Measurements from ENCODE around the gene TWNK. TPM values are rescaled to one million over a fixed set of nuclear protein-coding genes. Genes with fewer than 3 reads are reported as not detected.

The TWNK gene
- total RNA-seq, 2 donors from 2014 or later = 9.7 to 17.3 TPM

DNA sequence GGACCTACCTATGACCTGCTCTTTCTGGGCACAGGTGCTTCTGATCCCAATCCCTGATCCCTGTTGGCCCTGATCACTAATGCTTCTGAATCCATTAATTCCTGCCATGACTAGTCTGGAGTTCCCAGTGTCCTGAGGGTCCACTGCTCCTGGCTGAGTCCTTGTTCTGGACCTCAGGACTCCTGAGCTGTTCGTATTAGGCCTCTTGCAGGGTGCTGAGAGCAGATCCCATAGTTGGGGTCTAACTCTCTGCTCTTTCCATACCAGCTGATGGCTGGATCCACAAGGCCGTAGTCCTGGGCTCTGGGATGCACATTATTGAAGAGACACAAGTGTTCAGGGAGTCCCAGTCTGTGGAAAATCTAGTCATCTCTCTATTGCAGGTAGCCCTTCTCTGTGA lies 7.0 kb upstream of the TWNK start:
- intact Hi-C loops (cut with DNase I) = no loop called here
- Histone ChIP-seq H3K27me3 (replicated peaks; ENCODE audit: insufficient read depth) (no peaks in the 10 kb centered on the region), H3K9me3 (no peaks in the 10 kb centered on the region), H3K27ac (no peak overlapping the region), H3K36me3 (peaks cover 0 to 8% of the 10 kb centered on the region in 2 donors), H3K4me1 (replicated peaks) (no peaks in the 10 kb centered on the region), H3K4me3 (no peak overlapping the region)
- DNase-seq (ENCODE audit: low spot score) = no peak
- WGBS = 89% methylated on average over 2 of the region's 2 CpGs
- no peak for TF ChIP-seq POLR2A (IDR thresholded peaks at IDR 0.05)
- no peak for TF ChIP-seq POLR2AphosphoS5 (IDR thresholded peaks at IDR 0.05)

DNA sequence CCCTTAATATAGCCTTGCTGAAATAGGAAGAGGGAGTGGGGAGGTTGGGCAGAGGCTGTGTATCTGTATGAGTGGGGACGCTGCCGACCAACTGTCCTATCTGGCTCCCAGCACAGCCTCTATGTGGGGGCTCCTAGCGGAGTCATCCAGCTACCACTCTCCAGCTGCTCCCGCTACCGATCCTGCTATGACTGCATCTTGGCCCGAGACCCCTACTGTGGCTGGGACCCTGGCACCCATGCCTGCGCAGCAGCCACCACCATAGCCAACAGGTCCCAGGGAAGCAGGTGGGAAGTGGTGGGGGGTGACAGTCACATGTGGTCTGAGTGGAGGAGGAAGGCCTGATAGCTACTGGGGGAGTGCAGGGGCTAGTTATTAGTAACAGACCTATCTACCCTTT lies 6.6 kb upstream of the TWNK start:
- no peak overlapping the region for H3K4me3 ChIP-seq
- intact Hi-C loops (cut with DNase I) = no loop called here
- H3K27me3 ChIP-seq (replicated peaks; ENCODE audit: insufficient read depth) = no peaks in the 10 kb centered on the region
- DNase-seq (ENCODE audit: low spot score) = no peak
- TF ChIP-seq POLR2A (IDR thresholded peaks at IDR 0.05) = no peak
- TF ChIP-seq POLR2AphosphoS5 (IDR thresholded peaks at IDR 0.05) = no peak
- TF ChIP-seq, protein P1, sequence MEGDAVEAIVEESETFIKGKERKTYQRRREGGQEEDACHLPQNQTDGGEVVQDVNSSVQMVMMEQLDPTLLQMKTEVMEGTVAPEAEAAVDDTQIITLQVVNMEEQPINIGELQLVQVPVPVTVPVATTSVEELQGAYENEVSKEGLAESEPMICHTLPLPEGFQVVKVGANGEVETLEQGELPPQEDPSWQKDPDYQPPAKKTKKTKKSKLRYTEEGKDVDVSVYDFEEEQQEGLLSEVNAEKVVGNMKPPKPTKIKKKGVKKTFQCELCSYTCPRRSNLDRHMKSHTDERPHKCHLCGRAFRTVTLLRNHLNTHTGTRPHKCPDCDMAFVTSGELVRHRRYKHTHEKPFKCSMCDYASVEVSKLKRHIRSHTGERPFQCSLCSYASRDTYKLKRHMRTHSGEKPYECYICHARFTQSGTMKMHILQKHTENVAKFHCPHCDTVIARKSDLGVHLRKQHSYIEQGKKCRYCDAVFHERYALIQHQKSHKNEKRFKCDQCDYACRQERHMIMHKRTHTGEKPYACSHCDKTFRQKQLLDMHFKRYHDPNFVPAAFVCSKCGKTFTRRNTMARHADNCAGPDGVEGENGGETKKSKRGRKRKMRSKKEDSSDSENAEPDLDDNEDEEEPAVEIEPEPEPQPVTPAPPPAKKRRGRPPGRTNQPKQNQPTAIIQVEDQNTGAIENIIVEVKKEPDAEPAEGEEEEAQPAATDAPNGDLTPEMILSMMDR (IDR thresholded peaks at IDR 0.05) = no peak
- 90% methylated on average over 7 of the region's 7 CpGs for WGBS
- no peaks in the 10 kb centered on the region for H3K9me3 ChIP-seq
- H3K4me1 ChIP-seq (replicated peaks) = no peaks in the 10 kb centered on the region
- no peak overlapping the region for H3K27ac ChIP-seq
- H3K36me3 ChIP-seq = peaks cover 0 to 8% of the 10 kb centered on the region in 2 donors

DNA sequence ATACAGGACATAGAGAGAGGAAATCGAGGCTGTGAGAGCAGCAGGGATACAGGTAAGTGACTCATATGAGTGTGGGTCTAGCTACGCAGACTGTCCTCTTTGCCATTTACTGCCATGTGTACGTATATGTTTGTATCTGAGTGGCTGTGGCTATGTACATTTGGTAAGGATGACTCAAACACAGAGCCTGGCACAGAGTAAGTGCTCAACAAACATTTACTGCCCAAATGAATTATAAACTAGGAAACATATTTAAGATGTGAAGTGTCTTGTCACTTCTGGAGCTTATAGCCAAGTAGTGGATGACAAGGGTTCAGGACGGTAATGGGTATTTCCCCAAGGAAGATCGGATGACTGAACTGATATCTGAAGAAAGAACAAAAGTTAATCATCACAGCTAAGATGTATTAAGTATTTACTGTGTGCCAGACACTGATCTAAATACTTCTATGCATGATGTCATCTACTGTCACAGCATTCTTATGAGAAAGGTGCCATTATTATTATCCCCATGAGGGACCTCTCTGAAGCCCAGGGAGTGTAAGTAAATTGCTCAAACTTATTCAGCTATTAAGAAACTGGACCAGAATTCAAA lies 6.1 kb upstream of the TWNK start:
- H3K4me1 ChIP-seq (replicated peaks) = no peaks in the 10 kb centered on the region
- WGBS = 89% methylated on average over 5 of the region's 5 CpGs
- H3K36me3 ChIP-seq = peaks cover 0 to 8% of the 10 kb centered on the region in 2 donors
- no peaks in the 10 kb centered on the region for H3K9me3 ChIP-seq
- TF ChIP-seq POLR2A (IDR thresholded peaks at IDR 0.05) = no peak
- TF ChIP-seq, protein P1 (IDR thresholded peaks at IDR 0.05) = no peak
- no peak for TF ChIP-seq POLR2AphosphoS5 (IDR thresholded peaks at IDR 0.05)
- no peak overlapping the region for H3K27ac ChIP-seq
- H3K27me3 ChIP-seq (replicated peaks; ENCODE audit: insufficient read depth) = no peaks in the 10 kb centered on the region
- intact Hi-C loops (cut with DNase I) = no loop called here
- no peak for DNase-seq (ENCODE audit: low spot score)
- H3K4me3 ChIP-seq = no peak overlapping the region

DNA sequence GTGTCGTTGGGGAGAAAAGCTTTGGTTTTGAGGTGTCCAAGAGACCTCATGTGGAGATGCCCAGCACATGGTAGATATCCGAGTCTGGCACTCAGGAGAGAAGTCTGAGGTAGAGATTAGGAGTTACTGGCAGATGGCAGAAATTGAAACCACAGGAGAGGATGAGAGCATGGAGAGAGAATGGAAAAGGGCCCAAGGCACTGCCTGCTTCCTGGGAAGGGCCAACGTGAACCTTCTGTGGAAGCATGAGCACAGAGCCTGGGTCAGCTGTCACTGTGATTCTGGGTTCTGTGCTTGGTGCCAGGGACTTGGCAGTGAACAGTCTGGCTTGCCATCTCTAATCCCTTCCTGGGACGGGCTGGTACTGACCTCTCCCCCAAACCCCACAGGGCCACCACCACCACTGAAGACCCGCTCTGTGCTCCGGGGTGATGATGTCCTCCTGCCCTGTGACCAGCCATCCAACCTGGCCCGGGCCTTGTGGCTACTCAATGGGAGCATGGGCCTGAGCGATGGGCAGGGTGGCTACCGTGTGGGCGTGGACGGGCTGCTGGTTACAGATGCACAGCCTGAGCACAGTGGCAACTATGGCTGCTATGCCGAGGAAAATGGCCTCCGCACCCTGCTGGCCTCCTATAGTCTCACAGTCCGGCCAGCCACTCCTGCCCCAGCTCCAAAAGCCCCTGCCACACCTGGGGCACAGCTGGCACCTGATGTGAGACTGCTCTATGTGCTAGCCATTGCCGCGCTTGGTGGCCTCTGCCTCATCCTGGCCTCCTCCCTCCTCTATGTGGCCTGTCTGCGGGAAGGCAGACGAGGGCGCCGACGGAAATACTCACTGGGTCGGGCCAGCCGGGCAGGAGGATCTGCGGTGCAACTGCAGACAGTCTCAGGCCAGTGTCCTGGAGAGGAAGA lies 4.2 kb upstream of the TWNK start:
- intact Hi-C loops (cut with DNase I) = no loop called here
- Histone ChIP-seq H3K27ac (no peak overlapping the region), H3K36me3 (peaks cover 0 to 8% of the 10 kb centered on the region in 2 donors), H3K4me3 (no peak overlapping the region), H3K4me1 (replicated peaks) (peaks cover 3% of the 10 kb centered on the region), H3K27me3 (replicated peaks; ENCODE audit: insufficient read depth) (no peaks in the 10 kb centered on the region), H3K9me3 (no peaks in the 10 kb centered on the region)
- no peak for DNase-seq (ENCODE audit: low spot score)
- 90% methylated on average over 15 of the region's 24 CpGs for WGBS
- TF ChIP-seq POLR2A (IDR thresholded peaks at IDR 0.05) (no peak), POLR2AphosphoS5 (IDR thresholded peaks at IDR 0.05) (no peak)
- TF ChIP-seq, protein P1 (IDR thresholded peaks at IDR 0.05) = no peak

DNA sequence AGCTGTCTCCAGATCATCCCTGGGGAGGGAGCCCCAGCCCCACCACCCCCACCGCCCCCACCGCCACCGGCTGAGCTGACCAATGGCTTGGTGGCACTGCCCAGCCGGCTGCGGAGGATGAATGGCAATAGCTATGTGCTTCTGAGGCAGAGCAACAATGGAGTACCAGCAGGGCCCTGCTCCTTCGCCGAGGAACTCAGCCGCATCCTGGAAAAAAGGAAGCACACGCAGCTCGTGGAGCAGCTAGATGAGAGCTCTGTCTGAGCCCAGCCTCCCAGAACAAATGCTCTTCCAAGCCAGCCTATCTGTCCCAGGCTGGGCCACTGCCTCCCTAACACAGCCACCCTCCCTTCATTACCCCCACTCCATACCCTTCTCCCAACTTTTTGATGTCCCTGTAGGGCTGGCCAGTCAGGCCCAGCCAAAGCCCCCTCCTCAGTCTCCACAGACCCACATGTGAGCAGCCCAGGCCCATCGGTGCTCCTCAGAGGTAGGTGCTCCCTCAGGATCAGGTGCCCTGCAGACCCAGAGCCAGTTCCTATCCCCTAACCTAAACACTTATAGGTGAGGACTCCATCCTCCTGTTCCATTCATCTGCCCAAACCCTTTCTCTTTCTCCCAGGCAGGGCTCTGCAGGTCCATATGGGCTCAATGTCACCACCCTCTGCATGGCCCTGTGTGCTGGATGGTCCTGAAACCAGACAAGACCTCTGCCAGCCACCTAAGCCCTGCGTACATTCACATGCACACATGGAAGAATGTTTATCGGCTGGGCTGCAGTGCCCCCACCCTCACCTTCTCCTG lies 3.3 kb upstream of the TWNK start:
- TF ChIP-seq POLR2A (IDR thresholded peaks at IDR 0.05) (no peak), POLR2AphosphoS5 (IDR thresholded peaks at IDR 0.05) (no peak)
- TF ChIP-seq, protein P1 (IDR thresholded peaks at IDR 0.05) = no peak
- 81% methylated on average over 12 of the region's 13 CpGs for WGBS
- H3K9me3 ChIP-seq = no peaks in the 10 kb centered on the region
- no peaks in the 10 kb centered on the region for H3K27me3 ChIP-seq (replicated peaks; ENCODE audit: insufficient read depth)
- peaks cover 7% of the 10 kb centered on the region for H3K4me1 ChIP-seq (replicated peaks)
- intact Hi-C loops (cut with DNase I) = no loop called here
- peaks cover 0 to 8% of the 10 kb centered on the region in 2 donors for H3K36me3 ChIP-seq
- no peak overlapping the region for H3K27ac ChIP-seq
- no peak overlapping the region for H3K4me3 ChIP-seq
- no peak for DNase-seq (ENCODE audit: low spot score)
